SIG-M5 treated with dmso at 0.1 percent for 504 hours (cell line): ENCODE results near the gene VTA1.

Experiments
- DNase-seq: peaks from one replicate; lab custom pipeline; 2025; ENCODE audit not compliant: unreplicated experiment; lab: John Stamatoyannopoulos, UW

The VTA1 gene

DNA sequence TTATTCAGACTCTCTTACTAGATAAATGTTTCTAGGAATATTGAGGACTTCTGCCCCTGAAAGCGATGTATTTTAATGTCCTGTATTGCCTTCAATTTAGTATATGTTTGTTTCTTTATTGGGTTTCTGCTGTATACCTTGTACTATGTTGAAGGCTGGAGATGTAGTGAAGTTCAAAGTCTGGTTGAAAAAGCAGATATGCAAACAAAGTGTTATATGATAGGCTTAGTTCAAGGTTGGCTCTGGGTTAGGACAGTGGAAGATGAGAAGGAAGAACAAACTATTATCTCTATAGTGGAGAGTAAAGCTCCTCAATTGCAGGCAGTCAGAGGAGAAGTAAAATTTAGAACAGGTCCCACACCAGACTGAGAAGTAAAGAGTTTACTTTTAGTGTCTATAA is 118.4 kb downstream of the VTA1 start:
- no peak for DNase-seq

DNA sequence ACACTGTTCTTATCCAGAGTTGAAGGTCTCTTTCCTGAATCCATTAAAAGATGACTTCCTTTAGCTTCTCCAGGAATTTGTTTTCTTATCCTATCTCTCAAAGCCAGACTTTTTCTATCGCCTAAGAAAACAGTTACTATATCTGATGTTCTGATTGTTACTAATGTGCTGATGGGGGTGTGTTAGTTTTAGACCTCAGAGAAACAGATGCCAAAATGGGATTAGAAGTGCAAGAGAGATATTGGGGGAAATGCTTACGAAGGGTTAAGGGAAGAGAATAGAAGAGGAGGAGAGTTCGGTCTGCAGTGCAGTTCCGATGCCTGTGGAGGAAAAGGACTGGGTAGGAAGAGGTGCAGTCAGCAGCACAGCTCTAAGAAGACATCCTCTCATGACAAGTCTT is 119.0 kb downstream of the VTA1 start:
- no peak for DNase-seq

- no peak for DNase-seq
Measured at GRCh38 chr6:142271476-142271875, 124.4 kb downstream of the VTA1 start.
